Activated CD8-positive, alpha-beta memory T cell treated with anti-CD3 and anti-CD28 coated beads, Interleukin-2, amount 50 U/mL, for 24 hours (primary cell): ENCODE measurements around the gene MCM6.
A peak's percentile ranks its signal among the peaks of the same experiment; 100 is the strongest.
"Not testable (repeated sequence)": the region's sequence is repeated elsewhere in the genome, so short reads cannot be mapped to it uniquely, and the experiment has no call there.

Experiments used
- DNase-seq: peaks from one replicate; pipeline ENCODE4 v3.0.0-alpha.2; 2020; ENCODE audit errors: extremely low read depth

The MCM6 gene

GRCh38 chr2:135820003-135820618, 56.1 kb downstream of the MCM6 start:
- DNase-seq = peak; percentile 85

GRCh38 chr2:135818937-135819610, 57.2 kb downstream of the MCM6 start:
- DNase-seq = no peak

- DNase-seq = no peak
Measured at GRCh38 chr2:135817951-135818350, 58.3 kb downstream of the MCM6 start.

- DNase-seq = no peak
Measured at GRCh38 chr2:135817466-135817865, 58.8 kb downstream of the MCM6 start.

- no peak for DNase-seq
Measured at GRCh38 chr2:135815269-135815668, 61.0 kb downstream of the MCM6 start.

GRCh38 chr2:135812907-135813511, 63.2 kb downstream of the MCM6 start:
- DNase-seq = no peak

GRCh38 chr2:135807874-135808273, 68.4 kb downstream of the MCM6 start:
- not testable (repeated sequence) for DNase-seq

- DNase-seq = no peak
Measured at GRCh38 chr2:135803278-135803677, 73.0 kb downstream of the MCM6 start.

GRCh38 chr2:135802350-135802749, 73.9 kb downstream of the MCM6 start:
- DNase-seq = no peak

GRCh38 chr2:135800513-135801460, 75.5 kb downstream of the MCM6 start:
- no peak for DNase-seq

GRCh38 chr2:135799738-135800137, 76.5 kb downstream of the MCM6 start:
- no peak for DNase-seq

- DNase-seq = no peak
Measured at GRCh38 chr2:135798762-135799161, 77.5 kb downstream of the MCM6 start.

- no peak for DNase-seq
Measured at GRCh38 chr2:135798275-135798705, 78.0 kb downstream of the MCM6 start.

GRCh38 chr2:135797497-135798274, 78.6 kb downstream of the MCM6 start:
- DNase-seq = peak; percentile 49

- no peak for DNase-seq
Measured at GRCh38 chr2:135796606-135797005, 79.6 kb downstream of the MCM6 start.

- not testable (repeated sequence) for DNase-seq
Measured at GRCh38 chr2:135795641-135796040, 80.6 kb downstream of the MCM6 start.

- no peak for DNase-seq
Measured at GRCh38 chr2:135792401-135793150, 83.7 kb downstream of the MCM6 start.

GRCh38 chr2:135791418-135792190, 84.6 kb downstream of the MCM6 start:
- no peak for DNase-seq

GRCh38 chr2:135790423-135790822, 85.8 kb downstream of the MCM6 start:
- DNase-seq = no peak
